SK-N-SH (cell line): ENCODE data around the gene GUCD1. TPM values are rescaled to one million over a fixed set of nuclear protein-coding genes. Genes with fewer than 3 reads are reported as not detected.

ENCODE experiments used
- CTCF ChIA-PET: fragments of 300-600, 350-600 bp; formaldehyde crosslinking; extraction: SDS; loops from one replicate; lab custom pipeline; 2021; lab: Yijun Ruan, JAX
- POLR2A ChIA-PET: fragments of 350-600 bp; sonication (Branson Sonifier 250); formaldehyde crosslinking; extraction: SDS; loops from one replicate; lab custom pipeline; 2020; ENCODE audit warnings: antibody characterized with exemption, inconsistent platforms; lab: Yijun Ruan, JAX
- DNase-seq: peaks from one replicate; pipeline ENCODE4 v3.0.0; 2012
- H2AFZ ChIP-seq: fragments of 200-600 bp; sonication (generic); 2 replicates; pipeline ENCODE4 v1.8.1; 2016; ENCODE audit warnings: antibody characterized with exemption, mild to moderate bottlenecking, low read depth
- H3F3A ChIP-seq: fragments of 200-600 bp; sonication (generic); replicated peaks from 2 replicates; pipeline ENCODE3; 2016; ENCODE audit warnings: antibody characterized with exemption, mild to moderate bottlenecking; ENCODE audit not compliant: insufficient read depth
- H3K27ac ChIP-seq, 2 experiments: fragments of 200-500 bp in 1 of 2; fragments of 200-600 bp in 1 of 2; sonication (Bioruptor generic) in 1 of 2; sonication (generic), shearing (Covaris generic) in 1 of 2; 2 replicates each; pipeline versions ENCODE4 v1.5.1 to v1.6.1; 2014 to 2016; ENCODE audit warnings: low read depth in 2 of 2, inconsistent platforms in 1 of 2, low read length in 1 of 2, mild to moderate bottlenecking in 1 of 2, mixed read lengths in 1 of 2
- H3K27me3 ChIP-seq: fragments of 200-600 bp; sonication (generic), shearing (Covaris generic); 2 replicates; pipeline ENCODE4 v1.6.1; 2016; ENCODE audit warnings: mixed run types; ENCODE audit not compliant: insufficient read depth
- H3K36me3 ChIP-seq, 2 experiments: fragments of 200-500 bp in 1 of 2; fragments of 200-600 bp in 1 of 2; sonication (Bioruptor generic) in 1 of 2; sonication (generic) in 1 of 2; replicated peaks in 1 of 2; 2 replicates each; pipeline versions ENCODE3 to v1.5.1; 2014 to 2016; ENCODE audit warnings: low read length in 1 of 2, mild to moderate bottlenecking in 1 of 2; ENCODE audit not compliant: insufficient read depth in 2 of 2, control insufficient read depth in 1 of 2
- H3K4me1 ChIP-seq, 2 experiments: fragments of 200-500 bp in 1 of 2; fragments of 200-600 bp in 1 of 2; sonication (Bioruptor generic) in 1 of 2; sonication (generic), shearing (Covaris generic) in 1 of 2; 2 replicates each; pipeline versions ENCODE4 v1.5.1 to v1.6.1; 2014 to 2016; ENCODE audit warnings: low read depth in 1 of 2, low read length in 1 of 2, mixed run types in 1 of 2; ENCODE audit not compliant: insufficient read depth in 2 of 2, control insufficient read depth in 1 of 2
- H3K4me2 ChIP-seq: fragments of 200-600 bp; sonication (generic), shearing (Covaris generic); 2 replicates; pipeline ENCODE4 v1.6.1; 2017; ENCODE audit warnings: mixed run types
- H3K4me3 ChIP-seq, 2 experiments: fragments of 200-500 bp in 1 of 2; fragments of 200-600 bp in 1 of 2; sonication (Bioruptor generic) in 1 of 2; sonication (generic), shearing (Covaris generic) in 1 of 2; 2 replicates each; pipeline versions ENCODE4 v1.5.1 to v1.8.1; 2014 to 2016; ENCODE audit warnings: low read depth in 2 of 2, inconsistent platforms in 1 of 2, low read length in 1 of 2, mild to moderate bottlenecking in 1 of 2, mixed read lengths in 1 of 2, moderate library complexity in 1 of 2
- H3K79me2 ChIP-seq: fragments of 200-600 bp; sonication (generic); 2 replicates; pipeline ENCODE4 v1.8.1; 2017; ENCODE audit warnings: mild to moderate bottlenecking; ENCODE audit not compliant: insufficient read depth
- H3K9ac ChIP-seq: fragments of 200-600 bp; sonication (generic); 2 replicates; pipeline ENCODE4 v1.6.1; 2017; ENCODE audit warnings: mixed run types
- H3K9me2 ChIP-seq: fragments of 200-600 bp; sonication (generic); 2 replicates; pipeline ENCODE4 v1.6.1; 2017; ENCODE audit warnings: mixed run types
- H3K9me3 ChIP-seq: fragments of 200-600 bp; sonication (generic); 2 replicates; pipeline ENCODE4 v1.6.1; 2017; ENCODE audit warnings: mixed run types, mild to moderate bottlenecking, moderate library complexity
- H4K20me1 ChIP-seq: fragments of 200-600 bp; sonication (generic); 2 replicates; pipeline ENCODE4 v1.6.1; 2017; ENCODE audit warnings: mild to moderate bottlenecking, mixed run types; ENCODE audit not compliant: insufficient read depth
- CTCF ChIP-seq: fragments of 200-600 bp; sonication (generic); IDR thresholded peaks from 2 replicates; pipeline ENCODE4 v1.6.1; 2017; ENCODE audit warnings: antibody characterized with exemption, mild to moderate bottlenecking, moderate library complexity
- ELF1 ChIP-seq: IDR thresholded peaks from 2 replicates; pipeline ENCODE4 v1.4.0; 2012
- EP300 ChIP-seq, 2 experiments: IDR thresholded peaks; 2 replicates each; pipeline versions ENCODE4 v1.4.0 to v1.6.1; 2012; ENCODE audit warnings: borderline replicate concordance in 1 of 2, low read depth in 1 of 2, low read length in 1 of 2
- EZH2phosphoT487 ChIP-seq: fragments of 200-600 bp; sonication (generic); IDR thresholded peaks from 2 replicates; pipeline ENCODE4 v1.6.1; 2017; ENCODE audit warnings: low read depth, mixed run types, mild to moderate bottlenecking, antibody characterized with exemption, moderate library complexity, borderline replicate concordance
- FOXM1 ChIP-seq: IDR thresholded peaks from 2 replicates; pipeline ENCODE4 v1.4.0; 2012; ENCODE audit warnings: low read depth, mild to moderate bottlenecking
- GABPA ChIP-seq: IDR thresholded peaks from 2 replicates; pipeline ENCODE4 v1.4.0; 2012; ENCODE audit warnings: low read depth, mild to moderate bottlenecking
- GATA2 ChIP-seq: sonication (generic); formaldehyde crosslinking; IDR thresholded peaks from 2 replicates; pipeline ENCODE4 v1.5.0; 2020; ENCODE audit warnings: mild to moderate bottlenecking, missing genetic modification reagents
- JUND ChIP-seq: IDR thresholded peaks from 2 replicates; pipeline ENCODE4 v1.4.0; 2012
- MAX ChIP-seq: IDR thresholded peaks from 2 replicates; pipeline ENCODE4 v1.4.0; 2012; ENCODE audit warnings: low read depth
- MXI1 ChIP-seq: IDR thresholded peaks from 2 replicates; pipeline ENCODE4 v1.6.1; 2012; ENCODE audit warnings: mild to moderate bottlenecking, low read depth, low read length, improper control_type of control experiment
- POLR2AphosphoS5 ChIP-seq: IDR thresholded peaks from 2 replicates; pipeline ENCODE4 v1.6.1; 2012; ENCODE audit warnings: low read depth, low read length
- RAD21 ChIP-seq: IDR thresholded peaks from 2 replicates; pipeline ENCODE4 v1.6.1; 2012; ENCODE audit warnings: mild to moderate bottlenecking, low read length
- RCOR1 ChIP-seq: fragments of 150-350 bp; IDR thresholded peaks from 2 replicates; pipeline ENCODE4 v1.6.1; 2017; ENCODE audit warnings: antibody characterized with exemption, low read length
- RXRA ChIP-seq: IDR thresholded peaks from 2 replicates; pipeline ENCODE4 v1.4.0; 2012; ENCODE audit warnings: low read depth, mild to moderate bottlenecking, borderline replicate concordance
- TCF12 ChIP-seq: IDR thresholded peaks from 2 replicates; pipeline ENCODE4 v1.4.0; 2012
- USF1 ChIP-seq: IDR thresholded peaks from 2 replicates; pipeline ENCODE4 v1.4.0; 2012; ENCODE audit warnings: low read depth, borderline replicate concordance
- YY1 ChIP-seq: IDR thresholded peaks from 2 replicates; pipeline ENCODE4 v1.4.0; 2012; ENCODE audit warnings: low read depth, mild to moderate bottlenecking
- ZBTB33 ChIP-seq: IDR thresholded peaks from 2 replicates; pipeline ENCODE4 v1.4.0; 2012; ENCODE audit warnings: low read depth, borderline replicate concordance
- WGBS: methylation state at CpG from one replicate; pipeline ENCODE4 v1.1.6; 2017; ENCODE audit warnings: low lambda C conversion rate; 5-methylcytosine and 5-hydroxymethylcytosine counted together
- polyA plus RNA-seq, 3 experiments: library from polyadenylated mRNA; depleted of rRNA; stranded (reverse); fragments of >200 nt; gene quantifications; 2 replicates each; pipeline ENCODE4 v1.2.3, GENCODE V29; 2012

The GUCD1 gene
- polyA plus RNA-seq, 1 of the 3 experiments (the other 2 are of a cell fraction): 71.0 TPM

- CTCF ChIA-PET: interaction anchor here (0.6 kb wide), 1 partner anchor 599 kb away, joined by 3 read pairs; no protein-coding TSS in a partner anchor
- peaks cover 9% of the 10 kb centered on the region; the same call in 1 of the 2 replicates for H3K79me2 ChIP-seq
- 89% methylated on average over 6 of the region's 6 CpGs for WGBS
Observed at GRCh38 chr22:24541681-24542515, 13.0 kb downstream of the GUCD1 start.

More at GRCh38 chr22:24541681-24542515, 13.0 kb downstream of the GUCD1 start:
- H3K4me1 ChIP-seq: peaks cover 7 to 8% of the 10 kb centered on the region in 2 experiments; a peak in 2 of 4 replicates
- H3K4me2 ChIP-seq: no peak overlapping the region
- no peaks in the 10 kb centered on the region for H3K27me3 ChIP-seq
- no peaks in the 10 kb centered on the region for H3K9me2 ChIP-seq
- POLR2A ChIA-PET: no interaction called here
- H3K9ac ChIP-seq: no peak overlapping the region
- TF ChIP-seq RAD21 (no peak), POLR2AphosphoS5 (no peak), MXI1 (no peak), TCF12 (no peak), YY1 (no peak), JUND (no peak), GATA2 (CRISPR knock-in tag) (no peak), EP300 (IDR thresholded peaks at IDR 0.05; ENCODE audit: borderline replicate concordance in 1 of 2, low read depth in 1 of 2, low read length in 1 of 2) (no peak), MAX (no peak), RCOR1 (no peak), ELF1 (no peak), RXRA (no peak), EZH2phosphoT487 (no peak), USF1 (no peak), CTCF (no peak), ZBTB33 (no peak), FOXM1 (no peak), GABPA (no peak)
- 0 out of 2 replicates have a peak, but pooled peaks cover 3% of the 10 kb centered on the region for H4K20me1 ChIP-seq
- H3K36me3 ChIP-seq: peaks cover 22 to 47% of the 10 kb centered on the region in 2 experiments
- H3K9me3 ChIP-seq: no peaks in the 10 kb centered on the region
- no peak overlapping the region for H2AFZ ChIP-seq
- no peak overlapping the region for H3K4me3 ChIP-seq
- no peak overlapping the region for H3K27ac ChIP-seq
- no peaks in the 10 kb centered on the region for H3F3A ChIP-seq
- DNase-seq: no peak
